Kasumi-1 (cell line): ENCODE data around the gene BEND2.

ENCODE experiments used
- DNase-seq, 2 experiments: peaks; one replicate each; lab custom pipeline; 2025; lab: John Stamatoyannopoulos, UW

BEND2 gene

GRCh38 chrX:18136816-18137215 lies 83.9 kb downstream of the BEND2 start:
- no peak for DNase-seq

- no peak for DNase-seq
Measured at GRCh38 chrX:18133605-18134004, 87.1 kb downstream of the BEND2 start.

GRCh38 chrX:18129690-18130089 lies 91.0 kb downstream of the BEND2 start:
- no peak for DNase-seq

DNA sequence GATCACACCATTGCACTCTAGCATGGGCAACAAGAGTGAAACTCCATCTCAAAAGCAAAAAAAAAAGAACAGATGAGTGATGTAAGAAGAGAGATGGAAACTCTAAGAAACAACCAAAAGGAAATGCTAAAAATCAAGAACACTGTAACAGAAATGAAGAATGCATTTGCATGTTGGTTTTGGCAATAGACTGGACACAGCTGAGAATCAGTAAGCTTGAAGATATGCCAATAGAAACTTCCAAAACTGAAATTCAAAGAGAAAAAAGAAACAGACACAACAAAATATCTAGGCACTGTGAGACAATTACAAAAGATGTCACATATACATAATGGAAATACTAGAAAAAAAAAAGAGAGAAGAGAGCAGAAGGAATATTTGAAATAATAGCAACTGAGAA lies 93.7 kb downstream of the BEND2 start:
- no peak for DNase-seq

GRCh38 chrX:18119856-18120255 lies 100.8 kb downstream of the BEND2 start:
- DNase-seq: no peak
